IPS-15b (cell line): ENCODE measurements around the gene PHF1.

ENCODE experiments used
- H3K27me3 ChIP-seq: one replicate; pipeline ENCODE4 v1.6.1; 2013; ENCODE audit warnings: low read length; ENCODE audit not compliant: control insufficient read depth, insufficient read depth
- H3K36me3 ChIP-seq: one replicate; pipeline ENCODE4 v1.6.1; 2013; ENCODE audit warnings: low read length; ENCODE audit not compliant: control insufficient read depth, insufficient read depth
- H3K4me1 ChIP-seq: one replicate; pipeline ENCODE4 v1.6.1; 2013; ENCODE audit warnings: mild to moderate bottlenecking, low read length; ENCODE audit not compliant: control insufficient read depth, insufficient read depth
- H3K4me3 ChIP-seq: one replicate; pipeline ENCODE4 v1.5.1; 2013; ENCODE audit warnings: low read depth, low read length
- H3K9ac ChIP-seq: one replicate; pipeline ENCODE4 v1.6.1; 2013; ENCODE audit warnings: low read depth, mild to moderate bottlenecking, low read length
- H3K9me3 ChIP-seq: one replicate; pipeline ENCODE4 v1.6.1; 2013; ENCODE audit warnings: mild to moderate bottlenecking, low read length; ENCODE audit not compliant: control insufficient read depth, insufficient read depth

PHF1 gene

DNA sequence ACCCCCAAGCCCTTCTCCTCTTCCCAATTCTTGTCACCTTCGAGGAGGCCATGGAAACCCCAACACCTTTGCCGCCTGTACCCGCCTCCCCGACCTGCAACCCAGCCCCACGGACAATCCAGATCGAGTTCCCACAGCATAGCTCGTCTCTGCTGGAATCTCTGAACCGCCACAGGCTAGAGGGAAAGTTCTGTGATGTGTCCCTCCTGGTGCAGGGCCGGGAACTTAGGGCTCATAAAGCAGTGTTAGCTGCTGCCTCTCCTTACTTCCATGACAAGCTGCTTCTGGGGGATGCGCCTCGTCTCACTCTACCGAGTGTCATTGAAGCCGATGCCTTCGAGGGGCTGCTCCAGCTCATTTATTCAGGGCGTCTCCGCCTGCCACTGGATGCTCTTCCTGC is 44.2 kb downstream of the PHF1 start:
- peak overlapping the region; percentile 74 for H3K9ac ChIP-seq
- H3K4me3 ChIP-seq: peak overlapping the region; percentile 80
- peaks cover 2% of the 10 kb centered on the region for H3K4me1 ChIP-seq
- peaks cover 19% of the 10 kb centered on the region for H3K36me3 ChIP-seq
- no peaks in the 10 kb centered on the region for H3K9me3 ChIP-seq
- H3K27me3 ChIP-seq: peaks cover 2% of the 10 kb centered on the region

DNA sequence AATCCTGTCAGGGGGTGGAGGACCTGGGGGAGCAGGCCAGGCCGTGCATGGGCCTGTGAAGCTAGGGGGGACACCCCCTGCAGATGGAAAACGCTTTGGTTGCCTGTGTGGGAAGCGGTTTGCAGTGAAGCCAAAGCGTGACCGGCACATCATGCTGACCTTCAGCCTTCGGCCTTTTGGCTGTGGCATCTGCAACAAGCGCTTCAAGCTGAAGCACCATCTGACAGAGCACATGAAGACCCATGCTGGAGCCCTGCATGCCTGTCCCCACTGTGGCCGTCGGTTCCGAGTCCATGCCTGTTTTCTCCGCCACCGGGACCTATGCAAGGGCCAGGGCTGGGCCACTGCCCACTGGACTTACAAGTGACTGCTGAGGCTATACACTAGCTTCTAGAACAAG is 45.3 kb downstream of the PHF1 start:
- Histone ChIP-seq H3K9ac (no peak overlapping the region), H3K36me3 (peaks cover 12% of the 10 kb centered on the region), H3K4me1 (peaks cover 2% of the 10 kb centered on the region), H3K9me3 (no peaks in the 10 kb centered on the region), H3K4me3 (no peak overlapping the region), H3K27me3 (peaks cover 2% of the 10 kb centered on the region)

DNA sequence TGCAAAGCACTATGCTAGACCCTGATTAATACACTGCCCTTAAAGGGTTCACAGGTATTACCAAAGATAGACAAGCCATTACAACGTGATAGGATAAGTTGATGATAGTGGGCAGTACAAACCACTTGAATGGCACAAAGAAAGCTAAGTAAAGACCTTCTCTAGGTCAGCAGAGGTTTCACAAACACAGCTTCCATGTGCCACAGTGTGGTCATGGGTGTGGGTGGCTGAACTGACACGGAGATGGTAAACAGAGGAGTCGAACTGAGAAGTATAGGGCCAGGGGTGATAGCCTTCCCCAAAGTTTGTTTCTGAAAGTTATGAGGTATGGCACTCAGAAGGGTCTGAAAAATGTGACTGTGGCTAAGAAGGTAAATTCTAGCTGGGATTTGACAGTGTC is 47.9 kb downstream of the PHF1 start:
- peaks cover 12% of the 10 kb centered on the region for H3K36me3 ChIP-seq
- H3K4me3 ChIP-seq: no peak overlapping the region
- H3K9me3 ChIP-seq: no peaks in the 10 kb centered on the region
- peaks cover 2% of the 10 kb centered on the region for H3K4me1 ChIP-seq
- H3K27me3 ChIP-seq: peaks cover 2% of the 10 kb centered on the region
- H3K9ac ChIP-seq: no peak overlapping the region

DNA sequence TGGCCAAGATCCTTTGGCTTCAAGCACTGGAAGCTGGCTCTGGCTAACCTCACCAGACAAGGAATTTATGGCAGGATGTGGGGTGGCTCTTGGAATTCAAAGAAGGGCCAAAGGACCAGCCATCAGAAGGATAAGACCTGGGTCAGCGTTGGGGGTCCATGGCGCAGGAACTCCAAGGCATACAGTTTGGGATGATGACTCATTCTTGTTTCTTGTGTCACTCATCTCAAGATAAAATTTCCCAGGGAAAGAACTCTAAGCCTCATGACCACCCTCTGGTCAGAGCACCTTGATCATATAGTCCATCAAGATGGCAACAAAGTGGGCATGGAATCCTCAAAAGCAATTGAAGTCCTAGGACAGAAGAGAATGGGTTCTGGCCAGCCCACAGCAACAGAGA is 48.4 kb downstream of the PHF1 start:
- Histone ChIP-seq H3K4me1 (peaks cover 2% of the 10 kb centered on the region), H3K9me3 (no peaks in the 10 kb centered on the region), H3K4me3 (no peak overlapping the region), H3K27me3 (peaks cover 2% of the 10 kb centered on the region), H3K36me3 (peaks cover 12% of the 10 kb centered on the region), H3K9ac (no peak overlapping the region)
